GM10266 (cell line): ENCODE measurements around the gene RPL29.

Experiments used
- DNase-seq: peaks from one replicate; pipeline ENCODE4 v3.0.0; 2012; ENCODE audit errors: extremely low spot score
- TF ChIP-seq, protein P1 (sequence below): IDR thresholded peaks from 2 replicates; pipeline ENCODE4 v1.5.1; 2012; ENCODE audit warnings: mild to moderate bottlenecking, low read depth; ENCODE audit not compliant: control insufficient read depth, insufficient read depth; ENCODE audit errors: missing control alignments

The RPL29 gene

DNA sequence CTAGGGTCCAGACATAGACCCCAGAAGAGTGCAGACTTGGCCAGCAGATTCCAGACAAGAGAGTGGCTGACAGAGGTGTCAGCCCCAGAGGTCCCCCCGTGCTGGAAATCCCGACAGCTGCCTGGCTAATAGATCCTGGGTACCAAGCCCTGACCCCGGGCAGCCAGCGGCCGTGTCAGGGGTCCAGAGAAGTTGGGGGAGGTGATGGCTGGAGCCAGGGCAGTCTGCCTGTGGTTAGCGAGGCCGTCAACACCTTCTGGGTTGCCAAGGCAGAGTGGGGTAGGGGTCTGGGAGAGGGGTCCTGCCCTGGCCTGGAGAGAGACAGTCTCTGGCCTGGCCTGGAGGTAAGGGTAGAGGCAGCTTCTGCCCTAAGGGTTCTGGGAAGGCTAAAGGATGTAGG is 25.1 kb upstream of the RPL29 start:
- DNase-seq, result no peak
- TF ChIP-seq, protein P1, sequence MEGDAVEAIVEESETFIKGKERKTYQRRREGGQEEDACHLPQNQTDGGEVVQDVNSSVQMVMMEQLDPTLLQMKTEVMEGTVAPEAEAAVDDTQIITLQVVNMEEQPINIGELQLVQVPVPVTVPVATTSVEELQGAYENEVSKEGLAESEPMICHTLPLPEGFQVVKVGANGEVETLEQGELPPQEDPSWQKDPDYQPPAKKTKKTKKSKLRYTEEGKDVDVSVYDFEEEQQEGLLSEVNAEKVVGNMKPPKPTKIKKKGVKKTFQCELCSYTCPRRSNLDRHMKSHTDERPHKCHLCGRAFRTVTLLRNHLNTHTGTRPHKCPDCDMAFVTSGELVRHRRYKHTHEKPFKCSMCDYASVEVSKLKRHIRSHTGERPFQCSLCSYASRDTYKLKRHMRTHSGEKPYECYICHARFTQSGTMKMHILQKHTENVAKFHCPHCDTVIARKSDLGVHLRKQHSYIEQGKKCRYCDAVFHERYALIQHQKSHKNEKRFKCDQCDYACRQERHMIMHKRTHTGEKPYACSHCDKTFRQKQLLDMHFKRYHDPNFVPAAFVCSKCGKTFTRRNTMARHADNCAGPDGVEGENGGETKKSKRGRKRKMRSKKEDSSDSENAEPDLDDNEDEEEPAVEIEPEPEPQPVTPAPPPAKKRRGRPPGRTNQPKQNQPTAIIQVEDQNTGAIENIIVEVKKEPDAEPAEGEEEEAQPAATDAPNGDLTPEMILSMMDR, result no peak

DNA sequence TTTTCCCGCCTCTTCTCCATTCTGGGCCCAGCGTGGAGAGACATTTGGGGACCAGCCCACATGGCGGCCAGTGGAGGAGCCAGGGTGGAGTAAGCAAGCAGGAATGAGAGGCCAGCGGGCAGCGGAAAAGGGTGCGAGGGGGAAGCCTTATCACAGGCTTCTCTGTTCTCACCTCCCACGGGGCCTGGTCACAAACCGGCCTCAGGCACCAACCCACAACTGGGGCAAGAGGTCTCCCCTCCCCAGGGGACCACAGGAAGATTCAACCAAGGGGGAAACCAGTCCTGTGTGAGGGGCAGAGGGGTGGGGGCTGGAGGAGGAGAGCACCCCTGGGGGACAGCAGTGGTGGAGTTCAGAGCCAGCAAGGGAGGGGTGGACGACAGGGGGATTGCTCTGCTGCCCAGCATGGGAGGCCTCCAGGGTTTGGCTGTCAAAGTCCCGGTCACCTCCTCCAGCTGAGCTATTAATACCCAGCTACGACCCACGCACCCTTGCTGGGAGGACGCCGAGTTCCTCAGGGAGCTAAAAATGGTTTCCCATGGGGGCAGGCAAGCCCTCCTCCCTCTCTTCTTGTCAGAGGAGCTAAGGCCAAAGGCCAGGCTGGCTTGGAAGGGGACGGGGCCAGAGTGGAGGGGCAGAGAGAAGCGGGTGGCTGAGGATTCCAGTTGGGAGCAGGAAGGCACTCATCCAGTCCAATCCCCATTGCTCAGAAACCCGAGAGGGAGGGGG is 23.8 kb upstream of the RPL29 start:
- TF ChIP-seq, protein P1, result no peak
- no peak for DNase-seq

DNA sequence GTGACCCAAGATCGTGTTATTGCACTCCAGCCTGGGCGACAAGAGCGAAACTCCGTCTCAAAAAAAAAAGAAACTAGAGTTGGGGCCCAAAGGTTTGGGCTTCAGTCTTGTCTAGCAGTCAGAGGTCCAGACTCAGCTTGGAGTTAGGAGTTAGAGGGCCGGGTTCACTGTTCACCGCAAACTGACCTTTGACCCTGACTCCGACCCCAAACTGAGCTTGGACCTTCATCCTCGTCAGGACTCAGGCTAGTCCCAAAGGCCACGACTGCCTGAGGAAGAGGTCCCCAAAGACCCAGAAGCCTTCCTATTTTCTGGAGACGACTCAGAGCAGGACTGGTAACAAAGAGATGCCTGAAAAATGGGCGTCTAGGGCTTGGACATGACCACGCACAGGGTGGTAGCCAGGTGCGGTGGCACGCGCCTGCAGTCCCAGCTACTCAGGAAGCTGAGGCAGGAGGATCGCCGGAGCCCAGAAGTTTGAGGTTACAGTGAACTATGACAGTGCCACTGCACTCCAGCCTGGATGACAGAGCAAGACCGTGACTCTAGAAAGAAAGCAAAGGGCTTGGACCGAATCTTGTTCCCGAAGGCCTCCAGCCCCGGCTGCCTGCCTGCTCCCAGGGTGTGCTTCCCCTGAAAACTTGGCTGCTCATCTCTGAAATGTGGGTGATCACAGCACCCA is 22.8 kb upstream of the RPL29 start:
- TF ChIP-seq, protein P1, result no peak
- no peak for DNase-seq

DNA sequence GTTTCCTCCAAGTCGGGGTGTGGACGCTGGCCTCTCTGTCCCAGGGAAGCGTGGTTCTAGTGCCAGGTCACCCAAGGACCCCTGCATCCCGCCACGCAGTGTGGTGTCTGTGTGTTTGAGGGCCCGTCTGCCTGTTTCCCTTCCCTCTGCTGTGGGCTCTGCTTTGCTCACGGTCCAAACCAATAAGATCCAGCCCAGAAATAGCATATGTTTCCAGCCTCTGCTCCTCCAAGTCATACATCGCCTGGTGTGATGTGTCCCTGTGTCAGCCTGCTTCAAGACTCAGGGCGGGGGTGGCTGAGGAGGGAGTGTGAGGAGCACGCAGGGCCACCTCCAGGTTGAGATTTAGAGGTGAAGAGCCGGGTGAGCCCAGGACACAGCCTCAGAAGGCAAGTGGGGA is 21.9 kb upstream of the RPL29 start:
- TF ChIP-seq, protein P1, result no peak
- DNase-seq, result no peak

DNA sequence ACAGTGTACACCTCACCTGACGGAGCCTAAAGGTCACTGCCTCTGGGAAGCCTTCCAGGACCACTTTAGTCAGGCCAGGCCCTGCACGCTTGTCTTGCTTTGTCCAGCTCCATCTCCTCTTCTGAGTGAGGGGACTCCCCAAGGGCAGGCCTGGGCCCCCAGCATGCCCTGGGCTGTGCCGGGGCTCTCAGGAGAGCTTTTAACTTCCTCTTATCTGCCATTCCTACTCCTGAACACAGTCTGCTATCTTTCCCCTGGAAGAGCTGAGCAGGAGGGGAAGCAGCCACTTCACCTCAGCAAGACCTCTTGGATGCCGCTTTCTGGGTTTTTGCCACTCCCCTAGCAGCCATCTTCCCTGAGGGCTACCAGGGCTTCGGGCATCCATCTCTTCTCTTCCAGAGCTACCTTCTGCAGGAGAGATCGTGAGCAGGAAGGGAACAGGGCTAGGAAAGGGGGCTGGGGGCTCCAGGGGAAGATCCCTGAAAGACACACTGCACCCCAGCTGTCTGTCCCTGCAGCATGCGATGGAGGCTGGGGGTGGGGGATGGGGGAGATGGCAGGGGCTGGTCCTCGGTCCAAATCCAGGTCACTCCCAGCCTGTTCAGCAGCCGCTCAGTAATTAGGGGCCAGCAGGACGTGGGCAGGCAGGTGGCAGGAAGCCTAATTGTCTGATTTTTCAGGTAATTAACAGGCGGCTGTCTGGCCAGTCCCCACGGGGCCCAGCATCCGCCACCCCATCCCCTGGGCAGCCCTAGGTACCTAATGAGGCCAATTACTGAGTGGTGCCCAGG is 19.9 kb upstream of the RPL29 start:
- no peak for DNase-seq
- TF ChIP-seq, protein P1, result no peak

DNA sequence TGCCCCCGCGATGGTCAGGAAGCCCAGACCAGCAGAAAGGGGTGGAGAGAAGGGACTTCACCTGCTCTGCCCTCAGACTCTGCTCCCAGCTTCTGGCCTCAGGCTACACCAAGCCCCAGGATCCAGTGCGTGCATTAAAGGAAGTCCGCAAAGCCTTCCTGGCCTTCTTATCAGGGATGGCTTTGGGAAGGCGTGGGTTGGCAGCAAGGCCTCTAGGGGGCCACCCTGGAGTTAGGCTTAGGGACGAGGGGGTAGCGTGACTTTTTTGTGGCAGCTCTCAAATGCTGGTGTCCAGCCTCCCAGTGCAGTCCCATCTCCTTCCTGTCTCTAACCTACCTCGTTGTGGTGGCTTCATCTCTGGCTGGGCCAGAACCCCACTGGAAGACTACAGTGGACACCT is 18.9 kb upstream of the RPL29 start:
- TF ChIP-seq, protein P1, result no peak
- DNase-seq, result no peak
